GM12865 (cell line): ENCODE results near the gene TTN.

ENCODE experiments used
- DNase-seq: peaks from one replicate; pipeline ENCODE4 v3.0.0; 2010; ENCODE audit warnings: low read depth
- H3K4me3 ChIP-seq: 2 replicates; pipeline ENCODE4 v1.5.1; 2011; ENCODE audit warnings: mild to moderate bottlenecking, low read depth, low read length, control low read depth
- CTCF ChIP-seq: IDR thresholded peaks from 2 replicates; pipeline ENCODE4 v1.5.1; 2011; ENCODE audit warnings: low read length, control low read depth, low read depth, inconsistent platforms; ENCODE audit not compliant: insufficient read depth; ENCODE audit errors: missing control alignments

The TTN gene

GRCh38 chr2:178479275-178479616 lies 328.0 kb downstream of the TTN start:
- H3K4me3 ChIP-seq: peak overlapping the region; percentile 88
- no peak for TF ChIP-seq CTCF
- DNase-seq: no peak

- peak; percentile 83 for TF ChIP-seq CTCF
Measured at GRCh38 chr2:178478439-178479274, 328.6 kb downstream of the TTN start, which contains the start of gene FKBP7. Gene FKBP7 (minus strand): TSS chr2:178478600. CDS start chr2:178478499, 101 bp downstream.

GRCh38 chr2:178478130-178478438 lies 329.1 kb downstream of the TTN start:
- no peak for TF ChIP-seq CTCF
- H3K4me3 ChIP-seq: peak overlapping the region; percentile 88
- peak; percentile 41 for DNase-seq

More at GRCh38 chr2:178478439-178479274, 328.6 kb downstream of the TTN start, which contains the start of gene FKBP7:
- peak within 1 kb of the TSS; percentile 88 for H3K4me3 ChIP-seq
- peak; percentile 85 for DNase-seq

GRCh38 chr2:178477443-178478129 lies 329.6 kb downstream of the TTN start:
- no peak for TF ChIP-seq CTCF
- H3K4me3 ChIP-seq: peak overlapping the region; percentile 88

GRCh38 chr2:178476477-178476876 lies 330.7 kb downstream of the TTN start:
- DNase-seq: no peak
- no peak overlapping the region for H3K4me3 ChIP-seq
- TF ChIP-seq CTCF: no peak

More at GRCh38 chr2:178477443-178478129, 329.6 kb downstream of the TTN start:
- DNase-seq: no peak
